NCI-H2029 (cell line): ENCODE measurements around the gene FICD.
"Not testable (repeated sequence)": the region's sequence is repeated elsewhere in the genome, so short reads cannot be mapped to it uniquely, and the experiment has no call there.

Experiments
- DNase-seq: peaks from one replicate; lab custom pipeline; 2025; lab: John Stamatoyannopoulos, UW

FICD gene

DNA sequence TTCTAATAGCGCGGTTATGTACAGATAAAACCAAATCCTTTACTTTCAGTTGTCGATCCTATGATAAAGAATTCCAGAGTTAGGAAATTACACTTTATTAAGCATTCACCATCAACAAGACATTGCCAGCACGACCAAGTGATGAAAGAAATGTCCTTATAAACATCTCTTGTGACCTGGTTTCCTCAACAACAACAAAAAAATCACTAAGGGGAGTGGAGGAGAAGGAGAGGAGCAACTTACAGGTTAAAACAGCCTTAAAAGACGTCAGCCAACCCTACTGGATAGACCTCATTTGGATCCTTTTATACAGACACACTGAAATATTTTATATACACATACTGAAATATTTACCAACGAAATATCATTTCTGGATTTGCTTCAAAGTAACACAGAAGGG lies 23.1 kb downstream of the FICD start:
- DNase-seq, result no peak

DNA sequence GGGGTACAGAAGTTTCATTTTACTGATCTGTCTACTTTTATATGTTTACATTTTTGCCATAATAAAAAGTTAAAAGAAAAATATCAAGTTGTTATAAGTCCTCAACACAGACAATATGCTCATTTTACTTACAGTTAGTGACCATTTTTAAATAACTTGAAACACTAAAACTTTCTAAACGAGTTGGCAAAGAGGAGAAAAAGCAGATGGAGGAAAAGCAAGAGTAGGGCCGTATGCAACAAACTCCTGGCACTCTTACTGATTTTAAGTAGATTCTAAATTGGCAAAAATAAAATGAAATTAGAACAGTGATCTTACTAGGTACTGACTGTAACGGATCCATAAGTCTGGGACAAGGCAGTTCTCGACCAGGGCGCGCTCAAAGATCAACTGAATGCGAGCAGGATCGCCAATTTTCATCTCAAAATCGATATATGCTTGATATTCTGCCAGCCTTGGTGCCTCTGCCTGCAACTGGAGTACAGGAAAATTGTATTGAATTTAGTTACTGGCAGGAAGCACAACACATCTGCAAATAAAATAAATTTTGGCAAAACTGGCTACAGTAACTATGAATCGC lies 23.6 kb downstream of the FICD start:
- DNase-seq, result no peak

DNA sequence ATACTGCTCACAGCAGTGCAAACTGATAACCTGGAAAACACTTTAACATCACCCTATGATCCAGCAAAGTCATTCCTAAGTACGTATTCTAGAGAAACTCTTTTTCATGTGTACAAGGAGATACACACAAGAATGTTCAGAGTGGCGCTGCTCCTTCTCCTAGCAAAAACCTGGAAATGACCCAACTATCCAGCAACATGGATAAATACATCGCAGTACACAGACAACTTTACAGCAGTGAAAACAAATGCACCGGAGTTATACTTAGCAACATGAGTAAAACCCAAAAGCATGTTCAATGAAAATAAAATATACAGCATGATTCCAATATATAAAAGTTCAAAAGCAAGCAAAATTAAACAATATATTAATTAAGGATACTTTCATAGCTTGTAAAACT lies 27.2 kb downstream of the FICD start:
- DNase-seq, result no peak

DNA sequence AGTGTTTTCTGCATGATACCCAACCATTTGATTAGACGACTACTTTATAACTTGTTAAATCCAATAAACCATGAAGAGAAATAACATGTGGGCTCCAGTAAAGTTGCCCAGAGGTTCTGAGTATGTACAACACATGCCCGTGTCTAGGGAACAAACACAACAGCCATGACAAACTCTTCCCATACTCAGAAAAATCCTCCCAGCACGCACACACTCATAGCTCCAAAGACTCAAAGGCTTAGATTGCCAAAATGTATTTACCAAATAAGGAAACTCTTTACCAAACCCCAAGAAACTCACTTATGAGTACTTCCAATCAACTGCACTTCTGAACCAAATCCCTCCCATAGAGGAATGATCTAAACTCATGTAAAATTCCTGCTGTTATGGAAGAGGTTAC lies 28.6 kb downstream of the FICD start:
- no peak for DNase-seq

DNA sequence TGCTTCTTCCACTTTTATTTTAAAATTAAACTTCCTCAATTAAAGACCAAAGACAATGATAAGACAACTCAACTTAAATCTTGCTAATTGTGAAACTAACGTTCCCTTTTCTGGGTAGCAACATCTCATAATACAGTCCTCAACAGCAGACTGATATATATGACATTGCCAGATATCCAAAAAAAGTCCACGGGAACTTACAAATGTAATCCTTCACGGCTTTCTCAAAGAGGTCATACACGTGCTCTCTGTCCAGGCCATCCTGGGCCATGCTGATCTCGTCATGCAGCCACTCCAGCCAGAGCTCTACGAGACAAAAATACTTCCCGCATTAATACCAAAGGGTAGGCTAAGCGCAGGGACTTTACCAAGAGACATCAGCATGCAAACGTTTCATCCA lies 32.6 kb downstream of the FICD start:
- DNase-seq, result no peak

DNA sequence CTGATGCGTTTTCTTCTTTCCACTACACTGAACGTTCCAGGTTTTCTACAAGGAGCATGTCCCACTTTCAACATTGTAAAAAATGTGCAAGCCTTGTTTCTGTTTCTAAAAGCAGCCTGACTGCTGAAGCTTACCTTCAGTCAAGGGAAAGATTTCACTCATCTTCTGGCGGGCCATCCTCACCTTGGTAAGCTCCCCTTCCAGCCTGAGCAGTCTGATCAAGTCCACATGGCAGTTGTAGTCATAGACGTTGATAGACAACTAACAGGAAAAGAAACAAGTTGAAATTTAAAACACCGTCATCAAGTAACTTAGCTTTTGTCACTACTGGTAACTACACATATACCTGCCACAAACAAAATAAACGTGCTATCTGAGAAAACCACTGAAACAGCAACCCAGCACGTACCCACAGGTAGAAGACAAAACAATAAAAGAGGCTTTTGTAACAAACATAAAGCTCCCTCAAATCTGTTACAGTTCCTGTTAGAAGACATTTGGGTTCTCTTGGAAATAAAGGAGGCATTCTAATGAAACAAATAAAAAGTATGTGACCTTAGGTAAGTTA lies 34.0 kb downstream of the FICD start:
- DNase-seq, result no peak

DNA sequence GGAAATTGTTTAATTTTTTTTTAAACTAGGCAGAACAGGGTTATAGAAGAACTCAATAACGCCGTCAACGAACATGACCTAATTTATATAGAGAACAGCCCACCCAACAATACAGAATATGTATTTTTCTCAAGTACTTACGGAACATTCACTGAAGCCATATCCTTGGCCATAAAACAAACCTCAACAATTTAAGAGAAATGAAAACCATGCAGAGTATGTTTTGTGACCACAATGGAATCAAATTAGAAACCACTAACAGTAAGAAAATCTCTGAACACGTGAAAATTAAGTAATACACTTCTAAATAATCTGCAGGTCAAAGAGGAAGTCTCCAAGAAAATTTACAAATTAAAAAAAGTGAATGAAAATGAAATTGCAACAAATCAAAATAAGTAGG lies 36.5 kb downstream of the FICD start:
- no peak for DNase-seq

DNA sequence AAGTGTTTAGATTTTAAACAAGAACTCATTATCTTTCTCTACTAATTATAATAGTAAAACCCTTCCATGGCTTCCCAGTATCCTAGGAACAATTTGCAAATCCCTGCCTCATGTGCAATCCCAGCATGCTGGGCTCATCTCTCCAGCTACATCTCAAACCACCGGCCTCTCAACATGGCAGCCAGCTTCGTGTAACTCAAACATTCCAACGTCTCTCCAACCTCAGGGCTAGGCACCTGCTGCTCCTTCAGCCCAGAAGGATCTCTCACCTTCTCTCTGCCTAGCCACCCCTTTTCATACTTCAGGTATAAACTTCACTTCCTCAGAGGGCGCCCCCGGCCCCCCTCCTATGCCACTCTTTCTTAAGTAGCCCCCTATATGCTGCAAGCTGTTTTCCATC lies 38.7 kb downstream of the FICD start:
- DNase-seq, result no peak

DNA sequence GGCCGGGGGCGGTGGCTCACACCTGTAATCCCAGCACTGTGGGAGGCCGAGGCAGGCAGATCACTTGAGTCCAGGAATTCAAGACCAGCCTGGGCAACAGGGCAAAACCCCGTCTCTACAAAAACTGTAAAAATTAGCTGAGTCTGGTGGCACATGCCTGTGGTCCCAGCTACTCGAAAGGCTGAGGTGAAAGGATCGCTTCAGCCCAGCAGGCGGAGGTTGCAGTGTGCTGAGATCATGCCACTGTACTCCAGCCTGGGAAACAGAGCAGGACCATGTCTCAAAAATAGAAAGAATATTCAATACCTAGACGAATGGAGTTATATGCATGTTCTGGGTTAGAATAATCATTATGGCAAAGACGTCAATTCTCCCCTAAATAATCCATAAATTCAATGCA lies 40.3 kb downstream of the FICD start:
- not testable (repeated sequence) for DNase-seq

DNA sequence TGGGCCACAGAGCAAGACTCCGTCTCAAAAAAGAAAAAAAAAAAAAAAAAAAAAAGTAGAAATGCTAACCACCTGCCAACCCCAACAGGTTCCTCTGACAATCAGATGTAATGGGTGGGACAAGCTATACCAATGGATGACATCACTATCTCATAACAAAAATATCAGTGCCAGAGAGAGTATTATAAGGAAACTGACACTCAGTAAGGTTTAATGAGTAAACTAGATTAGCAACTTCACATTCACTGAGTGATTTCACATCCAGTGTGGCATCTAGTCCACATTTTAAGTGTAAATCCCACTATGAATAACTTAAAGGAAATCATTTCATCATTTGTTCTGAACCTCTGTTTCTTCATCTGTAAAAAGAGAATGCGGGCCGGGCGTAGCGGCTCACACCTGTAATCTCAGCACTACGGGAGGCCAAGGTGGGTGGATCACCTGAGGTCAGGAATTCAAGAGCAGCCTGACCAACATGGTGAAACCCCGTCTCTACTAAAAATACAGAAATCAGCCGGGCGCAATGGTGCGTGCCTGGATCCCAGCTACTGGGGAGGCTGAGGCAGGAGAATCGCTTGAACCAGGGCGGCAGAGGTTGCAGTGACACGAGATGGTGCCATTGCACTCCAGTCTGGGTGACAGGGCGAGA lies 44.1 kb downstream of the FICD start:
- DNase-seq, result no peak

DNA sequence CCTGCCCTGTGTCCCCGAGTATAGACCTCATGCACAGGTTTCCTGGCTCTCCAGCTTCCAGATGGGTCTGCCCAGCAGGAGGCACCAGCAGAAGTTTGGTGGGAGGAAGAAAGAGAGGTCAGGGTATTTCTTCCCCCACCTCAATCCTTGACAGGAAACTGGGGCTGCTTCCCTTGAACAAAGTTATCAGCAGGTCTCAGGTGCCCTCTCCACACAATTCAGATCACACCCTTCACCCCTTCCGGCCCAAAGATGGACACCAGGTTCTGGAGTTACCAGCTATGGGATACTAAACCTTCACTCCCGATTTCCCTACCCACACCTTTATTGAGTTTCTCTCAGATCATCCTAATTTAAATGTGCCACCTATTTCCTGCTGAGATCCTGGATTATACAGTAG lies 44.7 kb downstream of the FICD start:
- DNase-seq, result no peak

DNA sequence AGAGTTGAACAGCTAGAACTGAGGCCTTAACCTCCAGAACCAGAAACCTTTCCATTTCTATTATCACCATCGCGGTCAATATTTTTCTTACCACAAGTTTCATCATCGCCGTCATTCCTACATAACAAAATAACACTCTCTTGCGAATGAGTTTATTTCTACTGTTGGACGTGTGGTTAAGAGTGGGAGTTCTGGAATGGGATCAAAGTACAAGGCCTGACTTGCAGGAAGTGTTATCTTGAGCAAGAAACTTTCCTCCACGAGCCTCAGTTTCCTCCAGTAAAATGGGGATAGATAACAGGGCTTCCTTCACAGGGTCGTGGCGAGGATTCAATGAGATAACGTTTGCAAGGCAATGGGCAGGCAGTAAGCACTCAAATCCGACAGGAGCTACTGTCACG lies 45.2 kb downstream of the FICD start:
- DNase-seq, result no peak

DNA sequence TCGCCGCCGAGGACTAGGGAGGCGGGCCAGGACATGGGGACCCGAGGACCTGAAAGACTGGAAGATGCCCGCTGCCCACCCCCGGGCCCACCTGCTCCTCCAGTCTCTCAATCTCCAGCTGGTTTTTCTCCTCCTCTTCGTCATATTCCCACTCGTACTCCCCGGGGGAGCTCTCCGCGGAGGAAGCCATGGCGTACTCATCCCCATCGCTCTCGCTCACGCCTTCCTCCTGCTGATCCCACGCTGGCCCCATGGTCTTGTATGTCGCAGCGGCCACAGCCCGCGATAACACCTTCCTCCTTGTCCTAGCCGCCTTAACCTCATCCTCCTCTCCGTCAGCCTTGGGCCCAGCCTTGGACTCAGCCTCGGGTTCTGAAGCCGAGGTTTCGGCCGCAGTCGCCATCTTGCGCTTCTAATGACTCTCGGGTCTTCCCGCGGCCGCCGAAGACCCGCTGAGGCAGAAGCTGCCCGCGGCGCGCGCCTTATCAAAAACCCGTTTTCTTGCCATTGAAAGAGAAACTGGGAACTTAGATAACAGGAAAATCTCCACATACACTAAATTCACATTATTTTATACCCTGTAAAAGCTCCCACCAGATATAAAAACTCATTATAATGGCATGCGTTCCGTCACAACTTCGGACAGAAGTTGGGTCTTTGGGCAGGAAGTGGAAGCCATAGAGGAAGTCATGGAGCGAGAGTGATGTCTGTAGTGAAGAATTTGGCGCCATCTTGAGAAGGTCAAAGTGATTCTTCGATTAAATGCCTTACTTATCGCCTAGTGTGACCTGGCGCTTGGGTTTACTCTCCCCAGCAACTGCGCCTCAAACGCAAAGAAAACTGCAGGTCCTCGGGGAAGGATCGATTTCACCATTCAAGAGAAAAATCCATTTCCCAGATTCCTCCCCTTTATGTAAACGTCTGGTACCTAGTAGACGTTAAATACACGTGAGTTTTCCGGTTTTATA lies 46.0 kb downstream of the FICD start, which contains the start of gene SART3:
Gene SART3 (minus strand): TSS at position 422 of the 968 bp plus-strand sequence. CDS start 19 bp downstream, at position 403.
- DNase-seq, result peak; percentile 73

DNA sequence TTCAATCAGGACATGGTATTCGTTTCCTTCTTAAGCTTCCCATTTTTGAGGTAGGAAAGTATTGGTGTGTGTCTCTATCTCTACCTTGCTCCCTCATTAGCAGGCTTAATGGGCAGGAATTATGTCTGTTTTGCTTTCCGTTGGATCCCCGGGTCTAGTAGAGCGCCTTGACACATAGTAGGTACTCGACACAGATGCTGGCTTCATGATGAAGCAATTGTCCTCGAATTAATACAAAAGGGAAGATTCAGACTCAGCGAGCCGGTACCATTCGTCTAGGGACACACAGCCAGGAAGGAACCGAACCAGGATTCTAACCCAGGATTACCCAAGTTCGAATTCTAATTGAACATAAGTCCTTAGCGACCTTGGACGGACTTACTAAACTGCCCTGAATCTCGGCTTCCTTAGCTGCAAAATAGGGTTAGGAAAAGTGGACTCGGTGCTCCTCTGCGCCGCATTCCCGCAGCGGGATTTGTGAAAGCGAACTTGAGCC lies 46.8 kb downstream of the FICD start:
- no peak for DNase-seq

DNA sequence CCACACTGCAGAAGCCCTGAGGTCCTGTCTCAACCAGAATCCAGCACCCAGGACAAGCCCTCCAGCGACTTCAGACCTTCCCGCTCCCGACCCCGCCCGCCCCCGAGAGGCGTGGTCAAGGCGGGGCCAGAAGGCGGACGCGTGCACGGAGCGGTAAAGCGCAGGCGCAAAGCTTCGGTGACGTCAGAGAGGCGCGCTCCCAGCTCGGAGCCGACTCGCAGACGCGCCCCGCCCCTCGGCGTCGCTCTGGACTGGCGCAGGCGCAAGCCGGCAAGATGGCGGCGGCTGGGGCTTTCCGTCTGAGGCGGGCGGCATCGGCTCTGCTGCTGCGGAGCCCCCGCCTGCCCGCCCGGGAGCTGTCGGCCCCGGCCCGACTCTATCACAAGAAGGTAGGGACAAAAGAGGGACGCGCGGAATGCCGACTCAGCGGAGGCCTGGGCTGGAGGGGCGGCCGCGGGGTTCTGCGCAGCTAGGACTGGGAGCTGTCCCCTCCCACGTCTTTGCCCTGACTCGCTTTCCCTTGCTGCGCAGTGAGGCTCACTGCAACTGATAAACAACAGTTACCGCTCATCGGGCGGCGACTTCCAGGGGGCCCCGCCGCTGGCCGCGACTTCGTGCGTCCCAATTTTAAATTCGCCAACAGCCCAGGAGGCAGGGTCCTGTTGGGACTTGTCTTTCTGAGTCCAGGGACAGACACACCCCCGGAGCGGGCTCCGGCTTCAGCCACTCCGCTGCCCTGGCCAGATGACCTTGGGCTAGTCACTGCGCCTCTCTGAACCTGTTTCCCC lies 47.5 kb downstream of the FICD start, which contains the start of gene ISCU:
Gene ISCU (plus strand): TSS at position 249 of the 788 bp plus-strand sequence. CDS start 27 bp downstream, at position 276.
- DNase-seq, result peak; percentile 94

DNA sequence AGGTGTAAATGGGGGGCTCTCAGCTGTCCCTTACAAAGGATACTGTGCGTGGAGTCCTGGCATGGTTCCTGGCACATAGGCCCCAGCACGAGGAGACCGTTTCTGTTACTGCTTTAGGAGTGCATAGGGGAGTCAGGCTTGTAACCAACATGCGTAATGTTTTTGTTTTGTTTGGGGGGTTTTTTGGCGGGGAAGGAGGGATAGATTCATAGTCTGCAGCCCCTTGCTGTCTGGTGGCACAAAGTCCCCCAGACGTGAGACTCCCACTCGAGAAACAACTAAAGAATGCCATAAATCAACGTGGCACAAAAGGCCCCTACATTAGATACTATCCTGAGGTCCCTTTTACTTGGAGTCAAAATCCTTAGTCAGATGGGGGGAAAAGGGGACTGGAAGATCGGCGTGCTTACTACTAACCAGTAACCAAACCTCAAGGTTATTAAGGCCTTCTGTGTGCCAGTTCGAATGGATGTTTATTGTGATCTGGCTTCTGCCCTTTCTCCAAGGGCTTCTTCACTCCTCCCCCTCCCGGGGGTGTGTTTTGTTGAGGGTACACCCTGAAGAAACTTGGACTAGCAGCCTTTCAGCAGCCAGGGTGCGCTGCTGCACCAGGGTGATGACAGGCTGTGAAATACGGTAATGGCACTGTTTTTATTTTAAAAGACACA lies 48.2 kb downstream of the FICD start:
- DNase-seq, result peak; percentile 68

DNA sequence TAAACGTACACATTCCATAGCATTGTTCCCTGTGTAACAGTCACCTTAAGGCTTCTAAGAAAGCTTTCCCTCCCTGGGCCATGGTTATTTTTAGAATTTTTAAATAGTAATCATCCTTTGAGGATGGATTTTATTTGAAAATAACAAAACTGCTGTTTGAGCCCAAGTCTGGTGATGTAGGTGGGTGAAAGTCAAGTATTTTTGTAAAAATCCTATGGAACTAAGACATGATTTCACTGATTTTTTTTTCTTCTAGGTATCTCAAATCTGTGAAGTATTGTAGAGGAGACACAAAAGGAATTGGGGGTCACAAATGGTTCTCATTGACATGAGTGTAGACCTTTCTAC lies 48.7 kb downstream of the FICD start:
- no peak for DNase-seq

DNA sequence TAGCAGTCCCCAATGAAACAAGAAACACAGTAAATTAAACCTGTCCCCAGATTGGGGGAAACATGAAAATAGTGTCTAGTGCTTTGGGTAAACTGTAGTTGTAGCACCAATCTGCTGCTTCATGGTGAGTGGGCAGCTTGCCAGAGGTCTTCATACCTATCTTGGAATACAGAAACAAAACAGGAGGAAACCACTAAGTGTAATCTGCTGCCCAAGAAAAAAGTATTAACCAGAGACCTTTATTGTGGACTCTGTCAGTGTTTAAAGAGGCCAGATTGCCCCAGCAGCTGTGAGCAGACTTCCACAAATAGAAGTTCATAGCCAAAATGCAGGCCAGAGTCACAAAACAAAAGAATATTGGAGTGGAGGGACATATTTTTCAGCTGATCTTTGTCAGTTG lies 49.6 kb downstream of the FICD start:
- DNase-seq, result no peak

DNA sequence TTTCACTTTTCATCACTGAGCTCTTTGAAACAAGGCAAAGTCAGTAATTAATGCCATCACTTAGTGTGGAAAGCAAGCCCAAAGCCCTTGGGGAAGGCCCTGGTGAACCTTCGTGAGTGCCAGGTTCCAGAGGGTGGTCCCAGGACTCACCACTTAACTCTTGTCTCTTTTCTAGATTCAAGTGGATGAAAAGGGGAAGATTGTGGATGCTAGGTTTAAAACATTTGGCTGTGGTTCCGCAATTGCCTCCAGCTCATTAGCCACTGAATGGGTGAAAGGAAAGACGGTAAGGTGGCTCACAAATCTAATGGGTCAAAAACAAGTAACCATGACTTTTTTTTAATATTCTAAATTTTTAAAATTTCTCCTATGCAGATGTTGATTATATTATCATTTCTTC lies 50.1 kb downstream of the FICD start:
- DNase-seq, result no peak

DNA sequence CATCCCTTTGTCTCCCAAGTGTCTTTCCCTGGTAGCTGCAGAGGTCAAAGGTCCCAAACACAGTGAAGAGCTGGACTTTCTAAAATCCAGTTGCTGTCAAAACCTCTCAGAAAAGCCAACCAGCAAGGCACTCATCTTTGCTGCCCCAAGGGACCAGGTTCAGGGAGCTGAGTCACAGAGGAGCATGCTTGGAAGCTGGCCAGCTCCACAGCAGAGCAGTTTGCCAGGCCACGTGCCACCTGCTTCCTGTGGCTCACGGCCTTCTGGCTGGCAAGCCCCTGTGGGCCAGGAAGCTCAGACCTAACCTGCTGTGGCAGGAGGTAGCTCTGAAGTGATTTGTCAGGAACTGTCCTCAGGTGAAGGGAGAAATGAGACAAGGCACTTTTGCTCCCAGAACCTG lies 50.9 kb downstream of the FICD start:
- DNase-seq, result peak; percentile 90

DNA sequence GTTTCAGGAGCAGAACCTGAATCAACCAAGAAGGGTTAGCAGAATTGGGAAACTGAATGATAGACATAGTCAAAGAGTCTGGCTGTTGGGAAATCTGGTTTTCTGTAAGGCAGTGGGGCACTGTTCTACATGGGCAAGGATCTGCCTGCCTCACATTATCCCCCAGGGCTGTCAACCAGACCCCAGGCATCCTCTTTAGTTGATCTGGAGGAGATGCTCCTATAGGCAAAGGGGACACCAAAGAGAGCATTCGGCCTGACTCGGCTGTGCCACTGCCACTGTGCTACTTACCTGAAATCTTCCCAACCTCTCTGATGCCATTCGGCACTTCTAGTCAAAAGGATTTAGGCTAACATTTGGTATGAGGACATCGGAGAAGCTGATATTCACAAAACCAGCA lies 51.4 kb downstream of the FICD start:
- no peak for DNase-seq
